HG02642 (cell line): Measurements from ENCODE around the gene PIGBOS1.

Source experiments
- ATAC-seq: cut with Tn5 transposase; IDR thresholded peaks from one replicate; pipeline ENCODE4 v1.9.1; 2021; ENCODE audit warnings: mild to moderate bottlenecking; ENCODE audit not compliant: unreplicated experiment, poor library complexity

The PIGBOS1 gene

GRCh38 chr15:55318588-55319494, at the start of gene PIGBOS1, which contains the start of gene PIGB:
Gene PIGBOS1, minus strand, starts transcription at chr15:55319123. Its CDS starts 1,331 bp downstream, at chr15:55317792.
Gene PIGB, plus strand, starts transcription at chr15:55319222. Its CDS starts 29 bp downstream, at chr15:55319251.
- ATAC-seq: peak; percentile 97

GRCh38 chr15:55366981-55367380, 48.1 kb upstream of the PIGBOS1 start:
- no peak for ATAC-seq

- ATAC-seq: no peak
Observed at GRCh38 chr15:55362641-55363040, 43.7 kb upstream of the PIGBOS1 start.

GRCh38 chr15:55361048-55361447, 42.1 kb upstream of the PIGBOS1 start:
- ATAC-seq: no peak

- ATAC-seq: no peak
Observed at GRCh38 chr15:55360256-55360655, 41.3 kb upstream of the PIGBOS1 start.

GRCh38 chr15:55358471-55358870, 39.5 kb upstream of the PIGBOS1 start:
- no peak for ATAC-seq

GRCh38 chr15:55357774-55358173, 38.9 kb upstream of the PIGBOS1 start:
- ATAC-seq: no peak

- ATAC-seq: no peak
Observed at GRCh38 chr15:55356985-55357585, 38.2 kb upstream of the PIGBOS1 start.

GRCh38 chr15:55353025-55353424, 34.1 kb upstream of the PIGBOS1 start:
- no peak for ATAC-seq

- ATAC-seq: no peak
Observed at GRCh38 chr15:55349282-55349681, 30.4 kb upstream of the PIGBOS1 start.

- no peak for ATAC-seq
Observed at GRCh38 chr15:55348281-55348778, 29.4 kb upstream of the PIGBOS1 start.

GRCh38 chr15:55344206-55344605, 25.3 kb upstream of the PIGBOS1 start:
- no peak for ATAC-seq

GRCh38 chr15:55343168-55343567, 24.2 kb upstream of the PIGBOS1 start:
- no peak for ATAC-seq

- ATAC-seq: no peak
Observed at GRCh38 chr15:55337160-55337559, 18.2 kb upstream of the PIGBOS1 start.

GRCh38 chr15:55334997-55335396, 16.1 kb upstream of the PIGBOS1 start:
- no peak for ATAC-seq

GRCh38 chr15:55334371-55334770, 15.4 kb upstream of the PIGBOS1 start:
- ATAC-seq: no peak

GRCh38 chr15:55327387-55327786, 8.5 kb upstream of the PIGBOS1 start:
- no peak for ATAC-seq

GRCh38 chr15:55322467-55322866, 3.5 kb upstream of the PIGBOS1 start:
- no peak for ATAC-seq

- ATAC-seq: no peak
Observed at GRCh38 chr15:55320963-55321362, 2.0 kb upstream of the PIGBOS1 start.

- ATAC-seq: no peak
Observed at GRCh38 chr15:55320238-55320550, 1.3 kb upstream of the PIGBOS1 start.

GRCh38 chr15:55319537-55320237, 764 bp upstream of the PIGBOS1 start:
- ATAC-seq: no peak
